ENCODE data around the gene MLLT3. TPM values are rescaled to one million over a fixed set of nuclear protein-coding genes. Genes with fewer than 3 reads are reported as not detected.

Gene MLLT3
- total RNA-seq, 1 donor from 2014 or later = 17.5 TPM

DNA sequence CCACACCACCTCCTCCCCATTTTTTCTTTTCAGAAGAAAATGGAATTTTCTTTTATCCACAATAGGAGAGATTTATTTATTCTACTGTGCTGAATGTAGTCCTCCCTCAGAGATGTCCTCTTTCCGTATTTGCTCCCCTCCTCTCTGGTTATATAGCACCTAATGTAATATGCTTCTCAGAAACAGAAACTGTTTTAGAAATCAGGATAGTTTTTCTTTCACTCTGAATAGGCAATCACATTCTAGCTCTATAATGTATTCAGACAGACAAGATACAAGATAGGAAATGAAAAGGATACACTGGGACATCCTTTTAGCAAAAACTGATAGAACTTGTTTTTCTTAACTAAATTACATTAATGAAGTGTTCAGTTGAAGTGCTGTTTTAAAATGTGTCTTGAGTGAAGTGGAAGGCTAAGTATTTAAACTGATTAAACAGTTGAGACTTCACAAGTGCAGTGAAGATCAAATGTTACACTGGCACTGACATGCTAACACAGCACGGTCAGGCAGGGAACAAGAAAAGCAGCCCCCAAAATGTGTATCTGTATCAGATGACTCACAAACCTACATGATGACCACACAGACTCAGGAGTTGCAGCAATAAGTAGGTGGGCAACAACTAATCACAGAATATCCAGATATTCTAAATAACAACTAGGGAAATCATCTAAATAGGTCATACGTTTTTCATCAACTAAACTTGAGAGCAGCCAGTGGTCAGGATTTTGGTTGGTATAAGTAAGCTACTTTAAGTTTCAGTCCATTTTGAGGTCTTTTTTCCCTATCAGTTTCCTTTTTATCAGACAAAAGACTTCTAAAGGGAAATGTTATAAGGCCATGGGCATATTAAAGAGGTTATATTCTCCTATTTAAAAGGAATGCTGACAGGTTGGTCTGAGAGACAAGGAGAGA is 260.4 kb downstream of the MLLT3 start:
- no peaks in the 10 kb centered on the region for H3K9me3 ChIP-seq (replicated peaks)
- H3K27ac ChIP-seq (replicated peaks) = no peak overlapping the region
- peaks cover 10% of the 10 kb centered on the region for H3K4me1 ChIP-seq
- H3K4me3 ChIP-seq = no peak overlapping the region
- intact Hi-C loops (cut with micrococcal nuclease) = no loop called here
- no peaks in the 10 kb centered on the region for H3K36me3 ChIP-seq
- DNase-seq = no peak
- H3K27me3 ChIP-seq (ENCODE audit: low read depth) = no peaks in the 10 kb centered on the region
- TF ChIP-seq, protein P1, sequence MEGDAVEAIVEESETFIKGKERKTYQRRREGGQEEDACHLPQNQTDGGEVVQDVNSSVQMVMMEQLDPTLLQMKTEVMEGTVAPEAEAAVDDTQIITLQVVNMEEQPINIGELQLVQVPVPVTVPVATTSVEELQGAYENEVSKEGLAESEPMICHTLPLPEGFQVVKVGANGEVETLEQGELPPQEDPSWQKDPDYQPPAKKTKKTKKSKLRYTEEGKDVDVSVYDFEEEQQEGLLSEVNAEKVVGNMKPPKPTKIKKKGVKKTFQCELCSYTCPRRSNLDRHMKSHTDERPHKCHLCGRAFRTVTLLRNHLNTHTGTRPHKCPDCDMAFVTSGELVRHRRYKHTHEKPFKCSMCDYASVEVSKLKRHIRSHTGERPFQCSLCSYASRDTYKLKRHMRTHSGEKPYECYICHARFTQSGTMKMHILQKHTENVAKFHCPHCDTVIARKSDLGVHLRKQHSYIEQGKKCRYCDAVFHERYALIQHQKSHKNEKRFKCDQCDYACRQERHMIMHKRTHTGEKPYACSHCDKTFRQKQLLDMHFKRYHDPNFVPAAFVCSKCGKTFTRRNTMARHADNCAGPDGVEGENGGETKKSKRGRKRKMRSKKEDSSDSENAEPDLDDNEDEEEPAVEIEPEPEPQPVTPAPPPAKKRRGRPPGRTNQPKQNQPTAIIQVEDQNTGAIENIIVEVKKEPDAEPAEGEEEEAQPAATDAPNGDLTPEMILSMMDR (IDR thresholded peaks at IDR 0.05; ENCODE audit: borderline replicate concordance) = no peak

DNA sequence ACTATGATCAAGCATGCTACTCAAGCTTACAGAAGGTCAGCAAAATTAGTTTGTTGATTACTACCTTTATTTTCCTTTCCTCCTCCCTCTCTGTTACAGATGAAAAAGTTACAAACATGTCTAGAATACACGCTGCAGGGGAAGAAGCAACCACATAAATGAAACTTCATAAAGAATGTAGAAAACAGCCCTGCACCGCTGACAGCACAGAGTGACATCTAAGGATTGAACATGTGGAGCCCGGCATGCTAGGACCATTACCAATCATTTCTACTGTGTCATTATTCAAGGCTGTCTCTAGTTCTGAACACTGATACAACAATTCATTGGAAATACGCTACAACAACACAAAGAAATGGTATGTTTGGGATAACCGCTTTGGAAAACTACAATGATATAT is 261.1 kb downstream of the MLLT3 start:
- TF ChIP-seq, protein P1 (IDR thresholded peaks at IDR 0.05; ENCODE audit: borderline replicate concordance) = no peak
- H3K4me3 ChIP-seq = no peak overlapping the region
- no peaks in the 10 kb centered on the region for H3K9me3 ChIP-seq (replicated peaks)
- H3K36me3 ChIP-seq = no peaks in the 10 kb centered on the region
- intact Hi-C loops (cut with micrococcal nuclease) = no loop called here
- H3K27me3 ChIP-seq (ENCODE audit: low read depth) = no peaks in the 10 kb centered on the region
- no peak overlapping the region for H3K27ac ChIP-seq (replicated peaks)
- H3K4me1 ChIP-seq = peaks cover 17% of the 10 kb centered on the region
- DNase-seq = no peak

DNA sequence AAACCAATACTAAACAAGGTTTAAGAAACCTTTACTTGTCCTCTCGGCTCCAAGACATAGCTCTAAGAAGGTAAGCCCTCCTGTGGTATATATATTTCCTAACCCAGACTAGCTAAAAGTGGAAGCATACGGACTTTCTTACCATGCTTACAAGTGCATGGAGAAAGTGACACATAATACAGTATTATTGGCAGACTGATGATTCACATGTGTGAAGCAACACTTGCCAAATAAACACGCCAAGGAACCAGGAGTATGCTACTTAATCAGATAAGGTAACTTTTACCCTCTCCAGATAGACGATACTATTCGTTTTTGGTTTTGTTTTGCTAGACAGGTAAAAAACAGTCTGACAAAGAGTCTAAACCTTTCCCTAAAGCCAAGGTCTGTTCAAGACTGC is 264.1 kb downstream of the MLLT3 start:
- Histone ChIP-seq H3K9me3 (replicated peaks) (no peaks in the 10 kb centered on the region), H3K27ac (replicated peaks) (no peak overlapping the region), H3K27me3 (ENCODE audit: low read depth) (no peaks in the 10 kb centered on the region), H3K4me3 (no peak overlapping the region), H3K36me3 (no peaks in the 10 kb centered on the region), H3K4me1 (peaks cover 23% of the 10 kb centered on the region)
- TF ChIP-seq, protein P1 (IDR thresholded peaks at IDR 0.05; ENCODE audit: borderline replicate concordance) = no peak
- intact Hi-C loops (cut with micrococcal nuclease) = loop anchor here (5.0 to 10.0 kb wide), 2 partner anchors 433 to 584 kb away; no protein-coding TSS in a partner anchor
- no peak for DNase-seq

DNA sequence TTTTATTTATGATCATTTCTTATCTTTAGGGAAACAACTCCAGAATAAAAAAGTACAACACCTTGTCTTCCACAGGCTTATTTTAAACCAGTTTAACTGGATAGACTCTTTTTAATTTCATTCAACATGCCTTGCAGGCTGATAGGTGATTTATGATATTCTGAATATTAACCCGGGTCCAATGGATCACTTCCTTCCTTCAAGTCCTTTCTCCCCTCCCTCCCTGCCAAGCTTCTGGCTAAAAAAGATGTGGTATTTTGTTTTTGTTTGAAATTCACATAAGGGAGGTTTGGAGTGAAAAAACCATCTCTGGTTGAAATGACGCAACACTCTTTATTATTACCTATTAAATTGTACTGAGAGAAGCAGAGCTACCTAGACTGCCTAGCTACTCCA is 265.3 kb downstream of the MLLT3 start:
- Histone ChIP-seq H3K36me3 (no peaks in the 10 kb centered on the region), H3K27ac (replicated peaks) (peak overlapping the region; percentile 74), H3K4me1 (peaks cover 26% of the 10 kb centered on the region), H3K4me3 (peak overlapping the region; percentile 45), H3K9me3 (replicated peaks) (no peaks in the 10 kb centered on the region), H3K27me3 (ENCODE audit: low read depth) (no peaks in the 10 kb centered on the region)
- intact Hi-C loops (cut with micrococcal nuclease) = loop anchor here (5.0 to 10.0 kb wide), 2 partner anchors 432 to 585 kb away; no protein-coding TSS in a partner anchor
- no peak for DNase-seq
- TF ChIP-seq, protein P1 (IDR thresholded peaks at IDR 0.05; ENCODE audit: borderline replicate concordance) = no peak

DNA sequence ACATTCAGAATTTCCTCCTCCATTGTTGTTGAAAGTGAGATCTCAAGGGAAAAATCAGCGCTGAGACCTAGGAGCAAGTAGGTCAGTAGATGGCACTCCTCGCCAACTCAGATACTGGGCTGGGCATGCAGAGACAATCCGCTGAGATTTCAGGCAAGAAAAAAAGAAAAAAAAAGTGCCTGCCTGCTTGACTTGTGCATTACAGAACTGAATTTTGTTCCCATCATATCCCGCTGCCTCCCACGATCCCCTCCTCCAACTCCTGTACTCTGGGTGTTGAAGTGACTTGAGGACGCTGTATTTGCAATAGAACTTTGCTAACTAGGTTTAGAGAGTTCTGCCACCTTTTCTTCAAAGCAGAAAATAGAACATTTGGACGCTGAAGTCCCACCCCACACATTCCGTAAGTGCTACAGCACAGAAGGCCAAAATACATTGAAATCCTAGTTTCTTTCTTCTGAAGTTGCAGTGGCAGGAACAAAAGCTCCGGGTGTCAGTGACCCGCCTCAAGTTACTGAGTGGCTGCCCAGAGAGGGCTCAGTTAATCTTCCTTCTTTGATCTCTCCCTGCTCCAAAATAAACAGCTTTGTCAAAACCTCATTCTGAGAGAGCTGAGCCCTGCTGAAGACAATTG is 265.8 kb downstream of the MLLT3 start:
- DNase-seq = peak; percentile 35
- intact Hi-C loops (cut with micrococcal nuclease) = loop anchor here (5.0 to 10.0 kb wide), 2 partner anchors 432 to 586 kb away; no protein-coding TSS in a partner anchor

More for the DNA sequence above, 265.8 kb downstream of the MLLT3 start:
- Histone ChIP-seq H3K9me3 (replicated peaks) (no peaks in the 10 kb centered on the region), H3K4me3 (peak overlapping the region; percentile 45), H3K27me3 (ENCODE audit: low read depth) (no peaks in the 10 kb centered on the region), H3K27ac (replicated peaks) (peak overlapping the region; percentile 74), H3K4me1 (peaks cover 31% of the 10 kb centered on the region), H3K36me3 (no peaks in the 10 kb centered on the region)
- TF ChIP-seq, protein P1 (IDR thresholded peaks at IDR 0.05; ENCODE audit: borderline replicate concordance) = peak; percentile 82
